Heart left ventricle (tissue), 16 donors: ENCODE data around the gene MRC2. TPM values are rescaled to one million over a fixed set of nuclear protein-coding genes. Genes with fewer than 3 reads are reported as not detected.

ENCODE experiments used
- ATAC-seq, 4 donors: fragments of 200-7000 bp; cut with Tn5 transposase; one replicate each; pipeline ENCODE4 v1.9.1; 2020 to 2022; ENCODE audit warnings: moderate library complexity in 4 of 4, mild to moderate bottlenecking in 3 of 4, moderate number of reproducible peaks in 1 of 4
- DNase-seq, 5 donors: peaks; one replicate each; pipeline ENCODE4 v3.0.0-alpha.2; 2020
- H3K27ac ChIP-seq, 12 donors: fragments of 200-600 bp; sonication (generic) in 4 of 12; one replicate each; pipeline versions ENCODE4 v1.5.0 to v1.8.0; 2016 to 2022; ENCODE audit warnings: mild to moderate bottlenecking in 2 of 12
- H3K27me3 ChIP-seq, 9 donors: fragments of 200-600 bp; sonication (generic) in 2 of 9; one replicate each; pipeline versions ENCODE4 v1.5.1 to v1.8.0; 2016 to 2022; ENCODE audit warnings: mild to moderate bottlenecking in 3 of 9
- H3K36me3 ChIP-seq, 9 donors: fragments of 200-600 bp; sonication (generic) in 2 of 9; one replicate each; pipeline versions ENCODE4 v1.5.0 to v1.8.0; 2018 to 2022; ENCODE audit warnings: mild to moderate bottlenecking in 2 of 9
- H3K4me1 ChIP-seq, 12 donors: fragments of 200-600 bp; sonication (generic) in 4 of 12; one replicate each; pipeline versions ENCODE4 v1.5.0 to v1.8.0; 2016 to 2022; ENCODE audit warnings: mild to moderate bottlenecking in 3 of 12
- H3K4me3 ChIP-seq, 12 donors: fragments of 200-600 bp; sonication (generic) in 4 of 12; one replicate each; pipeline versions ENCODE4 v1.5.0 to v1.8.0; 2017 to 2022; ENCODE audit warnings: mild to moderate bottlenecking in 9 of 12, moderate library complexity in 4 of 12
- H3K9me3 ChIP-seq, 12 donors: fragments of 200-600 bp; sonication (generic) in 4 of 12; one replicate each; pipeline versions ENCODE4 v1.5.0 to v1.8.0; 2016 to 2022; ENCODE audit warnings: mild to moderate bottlenecking in 1 of 12
- POLR2A ChIP-seq, 2 donors: fragments of 450-650 bp; IDR thresholded peaks; one replicate each; pipeline ENCODE4 v1.6.1; 2017; ENCODE audit warnings: antibody characterized with exemption in 2 of 2, mild to moderate bottlenecking in 2 of 2, moderate library complexity in 2 of 2
- WGBS, 4 donors: extraction: QIAGEN DNeasy Blood & Tissue Kit in 2 of 4; methylation state at CpG; one replicate each; pipeline versions ENCODE4 v1.1.5 to v1.1.7; 2013 to 2018; 5-methylcytosine and 5-hydroxymethylcytosine counted together
- intact Hi-C, 10 donors: fragments of 100-400 bp; cut with DNase I; formaldehyde crosslinking; loops; one replicate each; pipeline versions ENCODE4 v1.11.1 to v1.14.2; 2022
- polyA plus RNA-seq, 2 donors: library from polyadenylated mRNA; stranded (reverse); fragments of 200-250 nt; gene quantifications; one replicate each; pipeline ENCODE4 v1.2.3, GENCODE V29; 2013
- total RNA-seq, 9 donors: library from RNA; depleted of rRNA in 2 of 9; stranded (reverse); fragments of >200 nt in 2 of 9; fragmentation: NEBNext Ultra II Directional in 3 of 9; extraction: Animal tissue kit (Norgen Biotek cat#: 25700) in 3 of 9; gene quantifications; one replicate each; pipeline versions ENCODE4 v1.1.0 to v1.2.4, GENCODE V29; 2016 to 2023
- TF ChIP-seq, protein P1 (sequence below), 12 donors: fragments of 200-600 bp; sonication (generic) in 4 of 12; IDR thresholded peaks; one replicate each; pipeline versions ENCODE4 v1.5.0 to v1.8.0; 2018 to 2022; ENCODE audit warnings: antibody characterized with exemption in 12 of 12, mild to moderate bottlenecking in 5 of 12
- donor health status: ischemic (EF 13 %, LVEDD 7.1; RV severe dilation, severe dysfunction).
- donor health status: healthy with polysubstance abuse.
- donor health status: DM: no; HTN: yes; CAD: no.
- donor health status: DM: no; HTN: no; CAD: no.
- donor health status: ischemic (EF 25% LVEDD 6.9; RV normal size, moderate dysfunction).
- donor health status: ischemic (EF 25% LVEDD 5.7; RV mildly dilated, moderate dysfunction).
- donor health status: healthy.
- donor health status: DM: yes; HTN: yes; CAD: no.
- donor health status: ischemic (EF 35%, LVEDD 5.7; RV mildly dilated, moderate dysfunction).
- donor health status: nonischemic (EF 11% LVEDD 7.7; RV severe dilation, severe dysfunction).
- donor health status: DM: yes; HTN: yes; CAD: no.
- donor health status: PGD.
- donor health status: ischemic (EF 29% LVEDD 5.4; RV normal size, mild dysfunction).
- donor health status: nonischemic (EF 23%, LVEDD 6.1; RV moderate dilation, normal function).

MRC2 gene
- total and polyA plus RNA-seq, 11 donors, result 13.1 to 50.8 (median 21.0) TPM

DNA sequence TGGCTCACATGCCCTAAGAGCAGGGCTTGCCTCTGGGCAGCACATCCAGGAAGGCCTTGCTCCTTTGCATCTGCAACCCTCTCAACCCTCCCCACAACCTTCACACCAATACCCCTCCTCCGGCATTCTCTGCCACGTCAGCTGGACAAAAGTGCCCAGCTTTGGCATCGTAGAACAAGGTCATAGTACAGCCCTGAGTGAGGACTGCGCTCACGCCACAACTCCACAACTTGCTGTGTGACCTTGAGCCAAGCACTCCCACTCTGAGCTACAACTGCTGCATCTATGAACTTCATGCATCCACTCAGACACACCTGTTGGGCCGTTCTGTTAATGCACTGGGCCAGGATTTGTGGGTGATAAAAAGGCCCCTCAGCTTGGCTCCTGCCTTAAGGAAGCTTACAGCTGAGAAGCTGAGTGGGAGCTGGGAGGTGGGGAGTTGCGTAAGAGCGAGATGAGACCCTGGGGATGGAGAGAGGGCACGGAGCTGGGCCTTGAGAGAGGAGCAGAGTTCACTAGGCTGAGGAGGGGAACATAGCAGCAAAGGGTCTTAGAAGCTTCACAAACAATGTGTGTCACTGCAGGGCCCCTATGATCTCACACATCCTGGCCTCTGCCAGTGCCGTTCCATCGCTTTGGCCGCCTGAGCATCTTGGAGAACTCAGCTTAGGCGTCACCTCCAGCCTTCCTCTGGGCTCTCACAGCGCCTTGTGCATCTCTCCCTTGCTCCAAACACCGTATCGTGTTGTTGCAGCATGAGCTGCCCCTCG lies 8.6 kb upstream of the MRC2 start:
- ATAC-seq (peak; percentile 11 to 60 (median 46)), DNase-seq (peak in 2 of 5 donors; percentile 49 to 60)
- Histone ChIP-seq H3K4me1 (peaks cover 0 to 44% (median 4%) of the 10 kb centered on the region in 12 donors), H3K4me3 (no peak overlapping the region), H3K27ac (peak overlapping the region in 4 of 12 donors; percentile 19 to 51 (median 38)), H3K9me3 (no peaks in the 10 kb centered on the region), H3K36me3 (peaks cover 0 to 26% (median 19%) of the 10 kb centered on the region in 9 donors), H3K27me3 (no peaks in the 10 kb centered on the region)
- no peak for TF ChIP-seq POLR2A (IDR thresholded peaks at IDR 0.05)
- TF ChIP-seq, protein P1, sequence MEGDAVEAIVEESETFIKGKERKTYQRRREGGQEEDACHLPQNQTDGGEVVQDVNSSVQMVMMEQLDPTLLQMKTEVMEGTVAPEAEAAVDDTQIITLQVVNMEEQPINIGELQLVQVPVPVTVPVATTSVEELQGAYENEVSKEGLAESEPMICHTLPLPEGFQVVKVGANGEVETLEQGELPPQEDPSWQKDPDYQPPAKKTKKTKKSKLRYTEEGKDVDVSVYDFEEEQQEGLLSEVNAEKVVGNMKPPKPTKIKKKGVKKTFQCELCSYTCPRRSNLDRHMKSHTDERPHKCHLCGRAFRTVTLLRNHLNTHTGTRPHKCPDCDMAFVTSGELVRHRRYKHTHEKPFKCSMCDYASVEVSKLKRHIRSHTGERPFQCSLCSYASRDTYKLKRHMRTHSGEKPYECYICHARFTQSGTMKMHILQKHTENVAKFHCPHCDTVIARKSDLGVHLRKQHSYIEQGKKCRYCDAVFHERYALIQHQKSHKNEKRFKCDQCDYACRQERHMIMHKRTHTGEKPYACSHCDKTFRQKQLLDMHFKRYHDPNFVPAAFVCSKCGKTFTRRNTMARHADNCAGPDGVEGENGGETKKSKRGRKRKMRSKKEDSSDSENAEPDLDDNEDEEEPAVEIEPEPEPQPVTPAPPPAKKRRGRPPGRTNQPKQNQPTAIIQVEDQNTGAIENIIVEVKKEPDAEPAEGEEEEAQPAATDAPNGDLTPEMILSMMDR (IDR thresholded peaks at IDR 0.05), result no peak
- intact Hi-C loops, result no loop called here
- 77 to 88% (median 80%) methylated on average over 17 of the region's 17 CpGs for WGBS, 4 donors

DNA sequence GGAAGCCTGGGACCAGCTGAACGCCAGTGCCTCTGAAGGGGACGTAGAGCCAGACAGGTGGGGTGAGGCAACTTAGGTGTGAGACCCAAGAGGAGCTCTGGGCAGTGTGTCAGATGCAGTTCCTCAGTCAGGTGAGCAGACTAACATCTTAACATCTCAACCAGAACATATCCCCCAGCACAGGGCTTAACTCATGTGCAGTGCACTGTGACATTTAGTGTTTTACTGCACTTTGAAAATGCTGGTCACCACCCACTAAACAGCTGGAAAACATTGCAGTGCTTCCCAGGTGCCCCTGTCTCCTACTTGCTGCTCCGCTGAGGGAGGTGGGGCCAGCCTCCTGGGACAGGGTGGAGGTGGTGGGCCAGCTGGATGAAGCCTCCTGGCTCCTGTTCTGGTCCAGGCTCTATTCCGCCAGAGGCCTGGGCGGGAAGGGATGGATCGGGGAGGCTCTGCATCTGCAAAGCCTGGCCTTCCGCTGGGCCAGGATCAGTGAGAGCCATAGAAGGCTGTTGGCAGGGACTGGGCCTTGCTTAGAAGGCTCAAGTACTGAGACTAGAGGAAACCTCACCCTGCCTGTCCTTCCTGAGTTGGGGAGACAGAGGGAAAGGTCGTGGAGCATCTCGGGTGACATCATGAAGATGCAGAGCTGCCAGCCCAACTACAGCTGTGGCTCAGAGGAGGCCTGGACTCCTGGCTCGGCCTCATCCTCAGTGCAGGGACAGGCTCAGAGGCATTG lies 7.9 kb upstream of the MRC2 start:
- Histone ChIP-seq H3K36me3 (peaks cover 0 to 19% (median 14%) of the 10 kb centered on the region in 9 donors), H3K27ac (peak overlapping the region in 6 of 12 donors; percentile 2 to 51 (median 28)), H3K27me3 (no peaks in the 10 kb centered on the region), H3K4me3 (no peak overlapping the region), H3K4me1 (peaks cover 0 to 38% (median 2%) of the 10 kb centered on the region in 12 donors), H3K9me3 (no peaks in the 10 kb centered on the region)
- ATAC-seq (peak in 3 of 4 donors; percentile 31 to 44 (median 44)), DNase-seq (peak in 2 of 5 donors; percentile 41 to 61)
- intact Hi-C loops, result no loop called here
- TF ChIP-seq, protein P1 (IDR thresholded peaks at IDR 0.05), result no peak
- TF ChIP-seq POLR2A (IDR thresholded peaks at IDR 0.05), result no peak
- WGBS, 4 donors, result 69 to 86% (median 70%) methylated on average over 6 to 10 of the region's 10 CpGs

DNA sequence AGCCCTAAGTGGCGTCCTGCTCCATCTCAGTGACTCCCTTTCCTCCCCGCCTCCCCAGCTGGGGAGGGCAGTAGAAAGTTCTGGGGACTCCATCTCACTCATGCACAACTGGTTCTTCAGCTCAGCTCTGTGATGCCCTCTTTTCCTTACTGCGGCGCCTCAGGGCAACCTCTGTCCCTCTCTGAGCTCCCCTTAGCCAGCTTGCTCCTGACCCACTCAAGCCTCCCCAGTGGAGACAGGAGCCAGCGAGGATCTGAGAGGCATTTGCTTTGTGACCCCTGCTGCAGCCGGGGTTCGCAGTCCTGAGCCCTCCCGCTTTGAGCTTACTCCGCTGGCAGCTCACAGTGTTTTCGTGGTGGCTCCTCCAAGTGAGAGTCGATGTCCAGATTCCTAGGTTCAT lies 6.2 kb upstream of the MRC2 start:
- peaks cover 0 to 4% (median 0%) of the 10 kb centered on the region in 9 donors for H3K27me3 ChIP-seq
- intact Hi-C loops, result no loop called here
- DNase-seq (no peak), ATAC-seq (no peak)
- H3K4me3 ChIP-seq, result no peak overlapping the region
- peaks cover 0 to 37% (median 9%) of the 10 kb centered on the region in 12 donors for H3K4me1 ChIP-seq
- peaks cover 0 to 10% (median 0%) of the 10 kb centered on the region in 9 donors for H3K36me3 ChIP-seq
- H3K27ac ChIP-seq, result no peak overlapping the region
- H3K9me3 ChIP-seq, result no peaks in the 10 kb centered on the region
- 90% methylated on average over 11 of the region's 11 CpGs for WGBS, 4 donors
- no peak for TF ChIP-seq POLR2A (IDR thresholded peaks at IDR 0.05)
- TF ChIP-seq, protein P1 (IDR thresholded peaks at IDR 0.05), result no peak
